ENCODE measurements around the gene NBAS.

NBAS gene

GRCh38 chr2:15145919-15146318 is 415.2 kb downstream of the NBAS start:
- no peaks in the 10 kb centered on the region for H4K20me1 ChIP-seq (ENCODE audit: insufficient read depth, low read length)
- no peaks in the 10 kb centered on the region for H3F3A ChIP-seq (ENCODE audit: insufficient read depth, low read length)
- TF ChIP-seq EZH2 (IDR thresholded peaks at IDR 0.05; ENCODE audit: borderline replicate concordance, low read length) (no peak), CTCF (IDR thresholded peaks at IDR 0.05; ENCODE audit: low read length) (no peak)
- no peaks in the 10 kb centered on the region for H3K79me2 ChIP-seq (ENCODE audit: insufficient read depth, low read length)
- no peaks in the 10 kb centered on the region for H3K9me2 ChIP-seq (ENCODE audit: low read depth, low read length)
- H3K9ac ChIP-seq (ENCODE audit: low read length) = no peak overlapping the region
- H3K4me2 ChIP-seq (ENCODE audit: low read length) = no peak overlapping the region
- no peaks in the 10 kb centered on the region for H3K9me3 ChIP-seq (ENCODE audit: low read length)
- no peak overlapping the region for H3K4me3 ChIP-seq (ENCODE audit: low read depth, low read length, poor library complexity, severe bottlenecking)
- H3K36me3 ChIP-seq (ENCODE audit: insufficient read depth, low read length) = no peaks in the 10 kb centered on the region; the same call in 1 of the 2 replicates
- no peaks in the 10 kb centered on the region for H3K27me3 ChIP-seq (ENCODE audit: insufficient read depth, low read length)
- peaks cover 17% of the 10 kb centered on the region for H3K4me1 ChIP-seq (ENCODE audit: insufficient read depth, low read length, severe bottlenecking)
- H3K27ac ChIP-seq (ENCODE audit: low read depth, low read length, poor library complexity, severe bottlenecking) = no peak overlapping the region
- no peak overlapping the region for H2AFZ ChIP-seq (ENCODE audit: low read length)

DNA sequence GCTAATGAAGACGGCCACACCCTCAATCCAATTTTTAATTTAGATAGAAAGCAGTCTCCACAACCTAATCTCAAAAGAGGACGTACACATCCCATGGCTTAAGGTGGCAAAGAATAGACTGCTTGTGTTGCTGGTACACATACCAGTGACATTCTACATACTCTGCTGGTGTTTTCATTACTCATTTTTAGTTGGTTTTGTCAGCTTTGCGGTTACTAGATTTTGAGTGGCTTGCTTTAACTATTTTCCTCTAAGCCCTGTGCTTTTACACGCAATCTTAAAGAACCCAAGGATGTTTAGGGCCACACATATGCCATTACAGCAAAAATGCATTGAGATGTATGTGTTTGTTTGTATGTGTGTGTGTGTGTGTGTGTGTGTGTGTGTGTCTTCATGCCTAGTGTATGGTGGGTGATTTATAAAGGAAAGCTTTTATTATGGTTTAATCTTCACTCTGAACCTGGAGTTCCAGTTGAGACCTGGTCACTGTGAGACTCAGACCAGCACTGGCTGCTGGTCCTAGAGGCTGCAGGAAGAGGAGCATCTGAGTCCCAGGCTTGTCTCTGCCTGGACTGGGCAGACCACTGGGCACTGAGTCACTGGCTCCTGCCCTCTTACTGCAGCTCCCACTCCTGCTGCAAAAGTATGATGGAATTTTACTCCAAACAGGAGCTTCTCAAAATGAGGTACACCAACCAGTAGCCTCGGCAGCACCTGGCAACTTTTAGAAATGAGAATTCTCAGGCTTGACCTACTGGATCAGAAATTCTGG is 415.9 kb downstream of the NBAS start:
- H3K4me3 ChIP-seq (ENCODE audit: low read depth, low read length, poor library complexity, severe bottlenecking) = no peak overlapping the region
- no peak overlapping the region for H3K27ac ChIP-seq (ENCODE audit: low read depth, low read length, poor library complexity, severe bottlenecking)
- no peak overlapping the region for H2AFZ ChIP-seq (ENCODE audit: low read length)
- no peaks in the 10 kb centered on the region for H3F3A ChIP-seq (ENCODE audit: insufficient read depth, low read length)
- H3K79me2 ChIP-seq (ENCODE audit: insufficient read depth, low read length) = no peaks in the 10 kb centered on the region
- H3K9ac ChIP-seq (ENCODE audit: low read length) = no peak overlapping the region
- TF ChIP-seq EZH2 (IDR thresholded peaks at IDR 0.05; ENCODE audit: borderline replicate concordance, low read length) = no peak
- no peak for TF ChIP-seq CTCF (IDR thresholded peaks at IDR 0.05; ENCODE audit: low read length)
- no peaks in the 10 kb centered on the region for H3K27me3 ChIP-seq (ENCODE audit: insufficient read depth, low read length)
- H3K4me2 ChIP-seq (ENCODE audit: low read length) = no peak overlapping the region
- H3K9me2 ChIP-seq (ENCODE audit: low read depth, low read length) = no peaks in the 10 kb centered on the region
- H3K36me3 ChIP-seq (ENCODE audit: insufficient read depth, low read length) = no peaks in the 10 kb centered on the region; the same call in 1 of the 2 replicates
- no peaks in the 10 kb centered on the region for H4K20me1 ChIP-seq (ENCODE audit: insufficient read depth, low read length)
- no peaks in the 10 kb centered on the region for H3K9me3 ChIP-seq (ENCODE audit: low read length)
- H3K4me1 ChIP-seq (ENCODE audit: insufficient read depth, low read length, severe bottlenecking) = peaks cover 17% of the 10 kb centered on the region

DNA sequence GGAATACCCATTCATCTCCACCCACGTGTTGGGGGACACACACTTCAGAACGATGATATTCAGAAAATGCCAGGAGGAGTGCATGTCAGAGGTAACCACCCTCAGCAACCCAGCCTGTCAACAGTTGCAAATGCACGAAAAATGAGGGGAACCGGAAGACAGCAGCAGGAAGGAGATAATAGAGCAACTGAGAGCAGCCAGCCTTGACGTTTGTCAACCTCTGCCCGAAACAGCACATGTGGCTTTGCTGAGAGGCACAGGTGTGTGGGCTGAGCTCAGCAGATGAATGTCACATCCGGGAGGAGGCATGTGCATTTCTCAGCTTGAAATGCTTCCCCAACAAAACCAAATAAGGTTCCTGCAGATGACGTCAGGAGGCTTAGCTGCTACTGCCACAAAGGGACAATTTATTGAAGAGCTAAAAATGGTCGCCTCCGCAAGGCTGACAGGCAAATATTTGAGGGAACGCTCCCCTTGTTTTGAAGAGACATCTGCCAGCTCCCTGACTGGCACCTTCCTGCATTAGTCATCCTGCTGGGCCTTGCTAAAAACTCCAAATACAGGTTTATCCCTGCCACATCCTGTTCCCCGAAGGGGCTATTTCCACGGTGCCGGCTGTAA is 419.0 kb downstream of the NBAS start:
- Histone ChIP-seq H3K27ac (ENCODE audit: low read depth, low read length, poor library complexity, severe bottlenecking) (peak overlapping the region; percentile 57), H3K9me2 (ENCODE audit: low read depth, low read length) (no peaks in the 10 kb centered on the region), H2AFZ (ENCODE audit: low read length) (peak overlapping the region; percentile 70; the same call in 1 of the 2 replicates), H3K27me3 (ENCODE audit: insufficient read depth, low read length) (no peaks in the 10 kb centered on the region), H3K4me1 (ENCODE audit: insufficient read depth, low read length, severe bottlenecking) (peaks cover 17% of the 10 kb centered on the region), H3K4me3 (ENCODE audit: low read depth, low read length, poor library complexity, severe bottlenecking) (peak overlapping the region; percentile 25), H3K9ac (ENCODE audit: low read length) (no peak overlapping the region), H3K4me2 (ENCODE audit: low read length) (peak overlapping the region; percentile 49; the same call in 1 of the 2 replicates), H3K79me2 (ENCODE audit: insufficient read depth, low read length) (no peaks in the 10 kb centered on the region), H4K20me1 (ENCODE audit: insufficient read depth, low read length) (no peaks in the 10 kb centered on the region), H3K9me3 (ENCODE audit: low read length) (no peaks in the 10 kb centered on the region), H3F3A (ENCODE audit: insufficient read depth, low read length) (no peaks in the 10 kb centered on the region), H3K36me3 (ENCODE audit: insufficient read depth, low read length) (no peaks in the 10 kb centered on the region; the same call in 1 of the 2 replicates)
- TF ChIP-seq EZH2 (IDR thresholded peaks at IDR 0.05; ENCODE audit: borderline replicate concordance, low read length) (no peak), CTCF (IDR thresholded peaks at IDR 0.05; ENCODE audit: low read length) (no peak)

Data from OCI-LY1 (cell line).